Body of pancreas (tissue), 4 donors: ENCODE results near the gene LIN9.

Experiments used
- CTCF ChIP-seq, 7 experiments: fragments of 450-650 bp in 4 of 7; fragments of 200-600 bp in 3 of 7; sonication (generic) in 3 of 7; IDR thresholded peaks; one replicate each; pipeline ENCODE4 v1.5.1; 2016 to 2019; ENCODE audit warnings: antibody characterized with exemption in 7 of 7
- POLR2A ChIP-seq, 3 donors: fragments of 450-650 bp; IDR thresholded peaks; one replicate each; pipeline ENCODE4 v1.6.1; 2016; ENCODE audit warnings: antibody characterized with exemption in 3 of 3, mild to moderate bottlenecking in 2 of 3

GRCh38 chr1:226187380-226187779 lies 121.6 kb downstream of the LIN9 start:
- TF ChIP-seq CTCF (IDR thresholded peaks at IDR 0.05) (no peak), POLR2A (IDR thresholded peaks at IDR 0.05) (no peak)
